HG03066 (cell line): Measurements from ENCODE around the gene CARD16.

Experiments used
- ATAC-seq: cut with Tn5 transposase; IDR thresholded peaks from one replicate; pipeline ENCODE4 v1.9.1; 2021; ENCODE audit warnings: low read depth; ENCODE audit not compliant: unreplicated experiment

CARD16 gene

GRCh38 chr11:104997288-104997687 is 47.8 kb downstream of the CARD16 start:
- ATAC-seq, result no peak

GRCh38 chr11:104995001-104995408 is 50.1 kb downstream of the CARD16 start:
- ATAC-seq, result no peak

- no peak for ATAC-seq
Observed at GRCh38 chr11:104992781-104993180, 52.4 kb downstream of the CARD16 start.

GRCh38 chr11:104991994-104992393 is 53.1 kb downstream of the CARD16 start:
- ATAC-seq, result no peak
